Measurements from ENCODE around the gene JPH3.

- TF ChIP-seq GATA2 (IDR thresholded peaks at IDR 0.05; ENCODE audit: low read depth, low read length): no peak
- TF ChIP-seq GATA3 (IDR thresholded peaks at IDR 0.05; ENCODE audit: low read depth, low read length): no peak
Observed at GRCh38 chr16:87722590-87723225, 120.4 kb downstream of the JPH3 start.

All from SH-SY5Y (cell line).